HG03457 (cell line): ENCODE measurements around the gene SORBS1.

ENCODE experiments used
- ATAC-seq: cut with Tn5 transposase; IDR thresholded peaks from one replicate; pipeline ENCODE4 v1.9.1; 2021; ENCODE audit warnings: moderate number of reproducible peaks; ENCODE audit not compliant: unreplicated experiment

The SORBS1 gene

DNA sequence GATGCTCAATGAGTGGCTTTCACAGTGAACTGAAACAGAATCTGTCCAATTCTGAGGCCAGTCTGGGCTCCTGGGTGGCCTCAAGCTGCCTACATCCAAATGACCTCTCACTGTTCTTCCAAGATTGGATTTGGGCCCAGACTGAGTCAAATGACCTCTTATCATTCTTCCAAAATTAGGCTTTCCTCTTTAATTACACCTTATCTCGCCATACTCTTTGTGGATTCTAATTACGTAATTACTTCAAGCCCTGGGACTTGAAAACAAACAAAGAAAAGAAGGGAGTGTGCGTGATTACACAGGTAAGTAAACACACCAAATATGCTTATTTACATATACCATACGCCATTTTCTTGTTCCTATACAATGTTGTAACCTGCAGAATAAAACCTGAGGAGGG, 18.8 kb downstream of the SORBS1 start:
- no peak for ATAC-seq

DNA sequence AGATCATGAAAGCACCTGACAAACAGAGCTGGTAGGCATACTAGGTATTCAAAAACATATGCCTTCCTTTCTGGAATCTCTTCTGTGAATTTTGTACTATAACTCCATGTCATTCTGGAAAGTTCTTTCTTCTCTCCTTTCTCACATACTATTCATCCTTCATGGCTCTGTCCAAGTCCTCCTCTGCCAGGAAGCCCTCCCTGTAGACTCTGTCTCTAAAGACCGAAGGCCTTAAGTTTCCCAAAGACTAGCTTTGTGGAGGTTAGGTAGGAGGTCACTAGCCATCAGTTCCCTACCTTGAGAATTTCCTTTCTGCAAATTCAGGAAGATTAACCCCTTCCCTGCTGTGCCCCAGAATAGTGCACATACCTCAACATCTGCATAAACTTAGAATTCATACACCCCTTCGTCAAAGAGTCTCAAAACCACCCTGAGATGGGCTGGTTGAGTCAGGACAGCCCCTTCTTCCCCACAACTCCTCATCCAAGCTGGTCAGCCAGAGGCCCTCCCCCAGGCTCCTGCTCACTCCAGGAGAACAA, 20.6 kb downstream of the SORBS1 start:
- ATAC-seq: no peak

DNA sequence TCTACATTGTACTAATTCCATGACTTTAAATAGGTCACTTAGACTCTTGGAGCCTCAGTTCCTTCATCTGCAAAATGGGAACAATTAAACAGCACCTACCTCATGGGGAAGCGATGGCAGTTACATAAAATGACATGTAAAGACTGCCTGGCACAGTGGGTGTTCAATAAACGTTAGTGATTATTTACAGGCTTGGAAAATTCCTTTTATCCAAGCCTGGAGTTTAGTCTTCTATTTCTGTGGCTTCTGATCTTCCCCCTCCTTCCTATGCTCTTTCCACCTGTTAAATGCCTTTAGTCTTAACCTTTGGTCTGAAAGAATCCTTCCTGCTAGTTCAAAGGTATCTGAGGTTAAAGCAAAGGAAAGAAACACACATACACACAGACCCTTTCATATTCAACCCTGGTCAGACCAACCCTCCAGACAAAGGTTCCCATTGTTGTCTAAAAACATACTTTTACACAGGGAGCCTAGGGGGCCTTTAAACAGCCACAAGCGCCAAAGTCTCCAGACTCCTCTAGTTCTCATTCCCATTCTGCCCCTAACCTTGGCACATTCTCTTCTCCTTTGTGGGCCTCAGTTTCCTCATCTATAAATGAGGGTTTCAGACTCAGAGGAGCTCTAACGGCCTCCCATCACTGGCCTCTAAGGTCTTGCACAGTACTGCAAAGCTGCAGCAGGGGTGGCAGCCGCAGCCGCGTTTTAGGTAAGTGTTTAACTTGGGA, 21.4 kb downstream of the SORBS1 start:
- ATAC-seq: no peak

DNA sequence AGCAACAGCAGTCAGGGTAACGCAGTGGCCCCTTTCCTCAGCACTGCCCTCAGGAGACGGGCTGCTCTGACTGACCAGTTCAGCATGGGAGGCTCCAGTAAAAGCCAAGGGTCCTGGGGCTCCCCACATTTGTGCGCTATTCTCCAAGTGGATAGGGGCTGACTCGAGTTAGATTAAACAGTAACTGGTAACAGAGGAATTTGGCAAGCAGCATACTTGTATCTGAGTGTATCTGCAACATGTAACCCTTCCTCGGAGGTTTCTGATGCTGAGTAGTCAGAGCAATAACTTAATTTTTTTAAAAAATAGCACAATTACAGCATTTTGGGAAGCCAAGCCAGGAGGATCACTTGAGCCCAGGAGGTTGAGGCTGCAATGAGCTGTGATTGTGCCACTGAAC, 22.8 kb downstream of the SORBS1 start:
- no peak for ATAC-seq

DNA sequence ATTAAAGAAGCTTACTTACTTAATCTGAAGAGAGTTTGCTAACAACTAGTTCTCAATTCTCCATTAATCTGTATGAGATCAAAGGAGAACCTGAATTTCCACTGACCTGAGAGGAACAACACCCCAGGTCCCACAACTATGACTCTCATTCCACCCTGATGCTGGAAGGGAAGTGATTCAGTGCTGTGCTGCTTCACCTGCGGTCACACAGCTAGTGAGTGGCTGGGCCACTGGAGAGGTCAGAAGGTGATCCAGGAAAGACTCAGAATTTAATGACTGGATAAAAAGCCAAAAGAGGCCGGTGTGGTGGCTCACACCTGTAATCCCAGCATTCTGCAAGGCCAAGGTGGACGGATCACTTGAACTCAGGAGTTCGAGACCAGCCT, 23.6 kb downstream of the SORBS1 start:
- no peak for ATAC-seq

DNA sequence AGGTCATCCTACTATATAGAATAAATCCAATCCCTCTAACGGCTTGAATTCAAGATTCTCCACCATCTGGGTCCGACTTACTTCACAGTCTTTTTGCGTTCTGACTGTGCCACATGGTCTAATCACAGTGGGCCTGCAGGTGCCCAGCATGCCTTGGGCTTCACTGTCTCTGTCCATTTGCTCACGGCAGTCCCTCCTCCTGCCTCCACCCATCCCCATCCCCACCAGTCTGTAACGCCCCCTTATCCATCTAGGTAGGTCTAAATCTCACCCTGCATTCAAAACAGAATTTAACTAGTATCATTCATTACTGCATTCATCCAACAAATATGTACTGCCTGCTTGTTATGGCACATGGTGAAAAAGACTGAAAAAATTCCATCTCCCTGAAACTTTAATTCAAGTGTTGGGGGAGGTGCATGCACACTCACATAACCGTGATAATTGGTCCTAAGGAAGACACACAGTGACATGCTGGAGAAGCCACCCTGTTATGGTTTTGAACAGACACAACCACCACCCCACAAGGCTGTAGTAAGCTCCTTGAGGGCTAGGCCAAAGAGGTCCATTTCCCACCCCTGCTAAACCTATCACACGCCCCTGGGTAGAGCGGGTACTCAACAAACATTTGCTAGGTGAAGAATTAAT, 24.2 kb downstream of the SORBS1 start:
- no peak for ATAC-seq

DNA sequence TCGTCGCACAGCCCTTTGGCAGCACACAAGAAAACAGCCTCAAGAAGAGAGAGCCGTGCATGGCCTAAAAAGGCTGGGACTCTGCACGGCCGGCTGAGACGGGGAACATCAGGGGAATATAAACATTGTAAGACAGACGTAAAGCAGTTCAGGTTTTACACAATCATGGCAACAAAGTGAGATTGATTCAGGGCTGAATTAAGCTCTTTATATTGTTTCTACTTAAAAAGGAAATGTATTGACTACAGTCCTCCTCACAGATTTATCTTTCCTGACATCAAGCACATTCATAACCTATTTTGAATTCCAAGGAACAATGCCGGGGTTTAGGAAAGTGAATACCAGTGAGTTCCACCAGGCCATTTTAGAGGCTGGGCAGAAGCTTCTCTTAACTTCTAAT, 25.2 kb downstream of the SORBS1 start:
- no peak for ATAC-seq

DNA sequence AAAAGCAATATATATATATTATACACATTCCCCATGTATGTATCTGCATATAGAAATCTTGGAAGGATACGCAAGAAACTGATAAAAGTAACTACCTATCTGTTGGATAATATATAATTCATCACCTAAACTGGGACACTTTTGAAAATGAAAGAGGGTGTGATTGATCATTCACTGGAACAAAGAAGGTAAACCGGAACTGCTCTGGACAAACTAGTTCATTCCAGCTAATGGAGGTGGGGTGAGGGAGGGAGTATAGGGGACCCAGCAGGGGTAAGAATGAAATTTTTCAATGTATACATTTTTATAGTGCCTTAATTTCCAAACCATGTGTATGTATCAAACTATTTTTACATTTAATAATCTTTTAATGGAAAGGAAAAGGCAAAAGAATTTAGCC, 25.6 kb downstream of the SORBS1 start:
- no peak for ATAC-seq

DNA sequence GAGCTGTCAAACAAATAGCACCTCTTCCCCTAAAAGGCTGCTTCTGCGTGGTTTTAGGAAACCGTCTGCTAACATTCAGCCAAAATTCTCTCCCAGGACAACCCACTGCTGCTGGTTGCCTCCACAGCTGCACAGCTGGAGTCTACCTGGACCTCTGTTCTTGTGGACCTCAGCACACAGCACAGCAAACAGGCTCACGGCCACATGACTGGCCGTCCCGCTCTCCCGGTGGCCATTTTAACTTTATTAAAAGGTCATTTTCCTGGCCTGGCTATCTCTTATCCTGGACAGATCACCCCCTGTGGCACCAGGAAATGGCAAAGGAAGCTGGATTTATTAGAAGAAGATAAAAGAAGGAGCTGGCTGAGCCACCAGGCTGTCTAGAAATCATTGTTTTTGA, 27.6 kb downstream of the SORBS1 start:
- no peak for ATAC-seq

DNA sequence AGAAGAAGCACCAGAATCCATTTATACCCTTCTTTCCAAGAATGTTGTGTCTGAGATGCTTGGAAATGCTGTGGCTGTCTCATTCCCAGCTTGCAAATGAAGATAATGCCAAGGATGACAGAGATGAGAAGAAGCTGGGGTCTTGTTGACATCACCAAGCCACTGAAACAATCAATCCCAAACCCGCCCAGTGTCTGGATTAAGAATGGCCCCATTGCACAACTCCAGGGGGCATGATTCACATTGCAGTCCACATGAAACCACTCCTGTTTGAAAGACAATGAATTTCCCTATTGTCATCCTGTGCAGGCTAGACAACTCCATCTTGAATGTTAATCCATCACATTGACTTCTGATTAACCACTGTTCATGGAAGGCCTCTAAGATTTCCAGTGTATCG, 28.6 kb downstream of the SORBS1 start:
- no peak for ATAC-seq

DNA sequence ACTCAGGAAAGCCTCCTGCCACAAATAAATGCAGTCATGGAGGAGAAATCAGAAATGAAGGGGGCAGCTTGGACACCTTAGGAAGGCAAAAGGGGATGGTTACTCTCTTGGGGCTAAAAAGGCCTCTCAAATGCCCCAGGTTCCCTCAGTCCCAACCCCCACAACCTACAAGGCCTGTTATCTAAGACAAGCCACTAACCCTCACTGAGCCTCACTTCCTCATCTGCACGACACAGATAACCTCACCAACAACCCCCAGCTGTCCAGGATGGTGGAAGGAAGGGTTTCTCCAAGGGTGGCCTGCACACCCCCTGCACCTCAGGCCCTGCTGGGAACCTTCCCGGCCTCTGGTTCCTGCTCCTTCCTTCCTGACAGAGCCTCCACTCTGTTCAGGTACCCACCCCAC, 29.2 kb downstream of the SORBS1 start:
- ATAC-seq: no peak

DNA sequence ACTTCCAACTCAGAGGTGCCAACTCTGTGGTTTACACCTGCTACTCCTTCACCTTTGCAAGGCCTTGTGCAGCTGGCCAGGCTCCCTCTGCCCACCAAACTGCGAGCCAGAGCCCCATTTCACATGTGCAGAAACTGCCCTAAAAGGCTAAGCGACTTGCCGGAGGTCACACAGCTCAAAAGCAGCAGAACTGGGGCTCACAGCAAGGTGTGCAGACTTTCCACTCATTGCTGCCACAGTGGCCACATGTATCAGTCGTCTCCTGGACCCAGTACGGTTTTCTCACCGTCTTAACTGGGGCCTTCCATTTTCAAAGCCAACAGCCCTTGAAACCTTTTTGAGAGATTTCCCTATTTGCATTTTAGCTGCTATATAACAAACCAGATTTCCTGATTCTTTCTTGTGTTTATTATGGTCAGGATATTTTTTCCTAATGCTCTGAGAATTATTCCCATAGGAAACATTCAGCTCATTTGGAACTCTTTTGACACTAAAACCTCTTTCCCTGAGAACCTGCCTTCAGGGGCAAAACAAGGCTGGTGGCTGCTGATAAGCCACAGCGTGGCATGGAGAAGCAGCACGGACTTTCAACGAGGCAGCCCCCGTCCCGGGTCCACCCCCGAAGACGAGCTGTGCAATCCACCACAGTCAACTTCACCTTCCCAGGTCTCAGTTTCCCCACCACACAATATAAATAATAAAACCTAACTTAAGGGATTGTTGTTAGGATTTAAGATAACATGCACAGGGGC, 29.9 kb downstream of the SORBS1 start:
- no peak for ATAC-seq

DNA sequence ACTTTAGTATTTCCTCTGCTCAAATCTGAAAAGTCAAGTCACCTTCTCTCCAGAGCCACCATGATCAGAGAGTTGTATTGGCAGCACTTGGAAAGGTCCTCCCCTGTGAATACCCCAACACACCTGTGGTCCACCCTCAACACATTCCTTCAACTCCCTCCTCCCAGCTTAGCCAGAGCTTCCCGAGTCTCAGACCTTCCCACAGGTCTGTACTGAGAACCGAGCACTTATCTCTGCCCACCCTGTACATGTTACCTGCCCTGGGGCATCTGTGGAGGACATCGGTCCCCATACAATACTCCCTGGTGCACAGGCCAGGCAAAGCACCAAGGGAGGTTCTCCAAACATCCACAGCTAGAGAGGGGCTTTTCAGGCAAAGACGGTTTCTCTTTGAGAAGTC, 30.6 kb downstream of the SORBS1 start:
- no peak for ATAC-seq

DNA sequence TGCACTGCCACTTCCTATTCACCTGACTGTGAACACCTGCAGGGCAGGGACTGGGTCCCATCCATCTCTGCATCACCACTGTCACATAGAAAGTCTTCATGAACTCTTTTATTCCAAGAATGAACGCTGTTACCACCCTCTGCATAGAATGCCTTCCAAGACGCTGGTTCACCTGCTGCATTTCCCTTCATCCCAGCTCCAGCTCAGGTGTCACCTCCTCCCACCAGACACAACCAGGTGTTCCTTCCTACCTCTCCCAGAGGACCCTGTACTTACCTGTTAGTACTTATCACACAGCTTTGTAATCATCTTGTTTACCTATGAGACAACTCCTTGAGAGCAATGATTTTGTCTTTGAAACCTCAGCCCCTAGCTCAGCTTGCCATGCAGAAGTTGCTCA, 31.1 kb downstream of the SORBS1 start:
- no peak for ATAC-seq

DNA sequence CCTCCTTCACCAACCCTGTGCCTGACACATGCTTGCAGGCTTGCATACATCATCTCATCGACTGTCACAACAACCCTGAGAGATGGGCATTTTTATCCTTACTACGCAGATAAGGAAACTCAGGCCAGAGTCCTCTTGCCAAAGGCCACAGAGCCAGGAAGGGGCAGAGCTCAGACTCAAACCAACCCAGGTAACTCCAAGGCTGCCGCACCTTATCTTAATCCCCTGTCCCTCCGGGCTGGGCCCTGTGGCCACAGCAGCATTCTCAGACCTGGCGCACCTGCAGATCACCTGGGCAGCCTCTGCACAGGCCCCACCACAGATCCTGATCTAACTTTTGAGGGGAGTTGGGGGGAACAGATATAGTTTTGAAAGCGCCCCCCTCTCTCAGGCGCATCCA, 35.1 kb downstream of the SORBS1 start:
- ATAC-seq: no peak

DNA sequence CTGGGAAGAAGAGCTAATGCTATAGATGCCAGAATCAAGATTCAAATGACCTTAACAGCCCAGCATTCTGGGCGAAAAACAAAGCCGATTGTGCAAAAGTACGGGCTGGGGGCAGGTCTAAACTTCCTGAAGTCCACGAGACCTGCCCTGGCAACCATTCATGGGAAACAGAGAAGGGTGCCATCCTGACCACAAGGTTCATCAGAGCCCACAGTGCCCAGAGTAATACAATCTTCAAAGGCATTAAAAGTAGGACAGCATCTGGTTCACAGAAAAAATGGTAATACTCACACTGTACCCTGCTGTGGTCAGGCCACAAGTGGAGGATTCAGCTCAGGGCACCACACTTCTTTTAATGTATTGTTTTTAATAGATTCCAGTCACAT, 36.1 kb downstream of the SORBS1 start:
- ATAC-seq: no peak

DNA sequence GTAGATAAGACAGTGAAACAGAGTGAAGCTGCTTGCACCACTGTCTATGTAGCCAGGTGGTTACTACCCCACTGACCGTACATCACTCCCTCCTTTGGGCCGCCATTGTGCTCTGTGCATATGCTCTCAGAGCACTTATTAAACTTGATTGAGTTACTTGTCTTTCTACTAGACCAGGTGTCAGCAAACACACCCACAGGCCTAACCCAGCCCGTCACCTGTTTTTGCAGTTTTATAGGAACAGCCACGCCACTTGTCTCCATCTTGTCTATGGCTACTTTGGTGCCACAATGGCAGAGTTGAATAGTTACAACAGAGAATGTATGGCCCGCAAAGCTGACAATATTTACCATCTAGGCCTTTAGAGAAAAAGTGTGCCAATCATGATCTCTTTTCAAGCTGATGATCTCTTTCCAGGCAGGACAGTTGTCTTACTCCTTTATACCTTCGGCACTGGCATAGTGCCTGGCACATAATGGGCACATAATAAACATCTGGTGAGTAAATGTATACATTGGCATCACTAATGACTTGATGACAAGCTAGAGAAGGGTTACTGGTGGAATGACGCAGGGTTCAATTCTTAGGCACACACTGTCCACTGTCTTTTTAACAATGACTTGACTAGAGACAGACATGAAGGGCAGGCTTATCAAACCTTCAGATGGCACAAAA, 36.7 kb downstream of the SORBS1 start:
- ATAC-seq: no peak

DNA sequence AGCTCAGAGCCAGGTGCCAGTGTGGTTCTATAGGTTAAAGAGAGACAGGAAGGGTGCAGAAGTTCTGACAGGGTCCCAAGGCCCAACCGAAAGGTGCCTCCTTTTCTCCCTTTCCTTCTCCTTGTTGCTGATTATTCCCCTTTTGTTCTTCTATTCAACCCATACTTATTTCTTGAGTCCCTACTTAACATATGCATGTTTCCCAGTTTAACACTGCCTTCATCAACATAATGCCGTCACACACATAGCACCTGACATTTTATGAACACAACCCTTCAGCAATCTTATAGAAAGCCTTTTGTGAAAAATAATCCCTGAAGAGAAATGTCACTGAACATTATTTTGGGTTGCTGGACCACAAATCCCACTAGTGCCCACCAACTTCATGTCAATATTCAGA, 39.1 kb downstream of the SORBS1 start:
- no peak for ATAC-seq

DNA sequence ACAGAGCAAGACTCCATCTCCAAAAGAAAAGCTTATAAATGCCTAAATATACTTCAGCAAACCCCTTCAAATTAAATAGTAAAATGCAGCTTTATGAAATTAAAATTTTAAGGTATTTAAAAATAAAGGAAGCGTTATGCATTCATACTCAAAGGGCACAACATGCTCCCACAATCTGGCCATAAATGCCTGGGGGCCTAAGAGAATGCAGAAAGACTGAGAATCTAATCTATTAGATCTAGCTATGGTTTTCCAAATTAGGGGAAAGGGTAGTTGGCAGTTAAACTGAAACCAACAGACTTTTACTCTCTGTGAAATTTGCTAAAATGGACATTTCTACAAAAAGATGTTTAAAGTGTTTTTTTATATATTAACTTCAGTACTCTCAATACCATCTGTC, 40.6 kb downstream of the SORBS1 start:
- ATAC-seq: no peak

DNA sequence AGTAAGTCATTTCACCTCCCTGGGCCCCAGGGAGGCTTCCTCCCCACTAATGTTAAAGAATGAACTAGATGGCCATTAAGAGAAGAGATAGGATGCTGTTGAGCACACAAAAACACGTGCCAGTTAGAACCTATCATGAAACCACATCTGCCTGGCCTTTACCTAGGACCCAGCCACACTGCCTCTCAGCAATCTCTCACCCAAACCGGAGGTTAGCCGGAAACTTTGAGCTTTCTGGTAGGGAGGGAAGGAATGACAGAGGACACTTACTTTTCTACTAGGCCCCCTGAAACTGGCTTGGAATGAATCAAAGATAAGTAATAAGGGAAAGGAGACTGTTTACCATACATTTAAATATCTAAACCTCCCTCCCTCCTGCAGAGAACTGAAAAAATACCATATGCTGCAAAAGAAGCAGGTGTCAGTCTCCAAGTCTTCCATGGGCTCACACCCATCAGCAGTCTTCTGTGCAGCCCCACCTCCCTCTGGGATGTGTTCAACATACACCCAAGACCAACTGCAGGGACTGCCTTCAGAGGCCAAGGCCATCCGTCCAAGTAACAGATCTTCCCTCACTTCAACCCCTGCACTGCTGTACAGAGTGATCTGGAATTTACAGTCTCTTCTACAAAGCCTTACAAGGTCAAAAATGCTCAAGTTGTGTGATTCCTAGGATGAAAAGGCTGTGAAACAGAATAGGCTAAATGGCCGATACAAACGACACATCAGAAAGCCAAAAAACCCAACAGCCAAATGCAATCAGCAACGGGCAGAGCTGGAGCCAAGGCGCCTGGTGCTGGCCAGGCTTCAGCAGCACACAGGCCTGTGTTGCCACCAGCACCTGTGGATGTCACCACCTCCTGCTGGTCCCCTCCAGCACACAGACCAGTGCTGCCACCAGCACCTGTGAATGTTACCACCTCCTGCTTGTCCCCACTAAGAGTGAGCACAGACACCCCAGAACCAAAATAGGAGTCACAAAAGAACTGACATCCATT, 42.4 kb downstream of the SORBS1 start:
- ATAC-seq: no peak
